HG03575 (cell line): ENCODE results near the gene DYNLL2.
"Not testable (repeated sequence)": the region's sequence is repeated elsewhere in the genome, so short reads cannot be mapped to it uniquely, and the experiment has no call there.

Experiments
- ATAC-seq: cut with Tn5 transposase; IDR thresholded peaks from one replicate; pipeline ENCODE4 v1.9.1; 2021; ENCODE audit not compliant: unreplicated experiment, insufficient number of reproducible peaks, low FRiP score; ENCODE audit errors: extremely low read depth

Gene DYNLL2

DNA sequence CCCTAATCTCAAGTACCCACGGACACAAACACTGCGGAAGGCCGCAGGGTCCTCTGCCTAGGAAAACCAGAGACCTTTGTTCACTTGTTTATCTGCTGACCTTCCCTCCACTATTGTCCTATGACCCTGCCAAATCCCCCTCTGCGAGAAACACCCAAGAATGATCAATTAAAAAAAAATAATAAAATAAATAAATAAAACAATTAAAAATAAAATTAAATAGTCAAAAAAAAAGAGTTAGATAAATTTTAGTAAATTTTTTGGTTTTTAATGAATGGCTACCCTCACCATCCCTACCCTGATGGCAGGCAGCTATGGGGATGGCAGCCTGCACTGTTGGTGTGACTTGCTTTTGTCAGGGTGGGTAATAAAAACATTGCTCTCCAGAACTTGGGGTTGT lies 60.1 kb downstream of the DYNLL2 start:
- not testable (repeated sequence) for ATAC-seq

DNA sequence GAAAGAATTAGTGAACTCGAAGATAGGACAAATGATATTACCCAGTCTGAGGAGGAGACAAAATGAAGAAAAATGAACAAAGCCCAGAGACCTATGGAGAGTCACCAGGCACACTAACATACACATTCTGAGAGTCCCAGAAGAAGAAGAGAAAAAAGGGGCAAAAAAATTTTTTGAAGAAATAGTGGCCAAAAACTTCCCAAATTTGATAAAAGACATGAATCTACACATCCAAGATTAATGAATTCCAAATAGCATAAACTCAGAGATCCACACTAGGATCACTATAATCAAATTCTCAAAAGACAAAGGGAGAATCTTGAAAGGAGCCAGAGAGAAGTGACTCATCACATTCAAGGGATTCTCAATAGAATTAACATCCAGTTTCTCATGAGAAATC lies 61.6 kb downstream of the DYNLL2 start:
- ATAC-seq: no peak
